T-helper 2 cell treated with Interferon-gamma antibody and Interleukin-4, amounts not matched to agents 5 μg/mL and 100 μg/mL, for 36 hours (primary cell): ENCODE data around the gene MYOC.
"Not testable (repeated sequence)": the region's sequence is repeated elsewhere in the genome, so short reads cannot be mapped to it uniquely, and the experiment has no call there.

Source experiments
- DNase-seq: peaks from one replicate; pipeline ENCODE4 v3.0.0; 2021; ENCODE audit warnings: low spot score
- H3K27ac Mint-ChIP-seq: one replicate; pipeline ENCODE4 v1.8.0; 2021; ENCODE audit warnings: mild to moderate bottlenecking, mixed read lengths
- H3K27me3 Mint-ChIP-seq: one replicate; pipeline ENCODE4 v1.8.0; 2021; ENCODE audit warnings: low read depth, mixed read lengths
- H3K36me3 Mint-ChIP-seq: one replicate; pipeline ENCODE4 v1.8.0; 2021; ENCODE audit warnings: low read depth, mixed read lengths
- H3K4me1 Mint-ChIP-seq: one replicate; pipeline ENCODE4 v1.8.0; 2021; ENCODE audit warnings: low read depth, mixed read lengths
- H3K4me3 Mint-ChIP-seq: one replicate; pipeline ENCODE4 v1.8.0; 2022; ENCODE audit warnings: mild to moderate bottlenecking, moderate library complexity, mixed read lengths
- H3K9me3 Mint-ChIP-seq: one replicate; pipeline ENCODE4 v1.8.0; 2021; ENCODE audit warnings: mixed read lengths

Gene MYOC

DNA sequence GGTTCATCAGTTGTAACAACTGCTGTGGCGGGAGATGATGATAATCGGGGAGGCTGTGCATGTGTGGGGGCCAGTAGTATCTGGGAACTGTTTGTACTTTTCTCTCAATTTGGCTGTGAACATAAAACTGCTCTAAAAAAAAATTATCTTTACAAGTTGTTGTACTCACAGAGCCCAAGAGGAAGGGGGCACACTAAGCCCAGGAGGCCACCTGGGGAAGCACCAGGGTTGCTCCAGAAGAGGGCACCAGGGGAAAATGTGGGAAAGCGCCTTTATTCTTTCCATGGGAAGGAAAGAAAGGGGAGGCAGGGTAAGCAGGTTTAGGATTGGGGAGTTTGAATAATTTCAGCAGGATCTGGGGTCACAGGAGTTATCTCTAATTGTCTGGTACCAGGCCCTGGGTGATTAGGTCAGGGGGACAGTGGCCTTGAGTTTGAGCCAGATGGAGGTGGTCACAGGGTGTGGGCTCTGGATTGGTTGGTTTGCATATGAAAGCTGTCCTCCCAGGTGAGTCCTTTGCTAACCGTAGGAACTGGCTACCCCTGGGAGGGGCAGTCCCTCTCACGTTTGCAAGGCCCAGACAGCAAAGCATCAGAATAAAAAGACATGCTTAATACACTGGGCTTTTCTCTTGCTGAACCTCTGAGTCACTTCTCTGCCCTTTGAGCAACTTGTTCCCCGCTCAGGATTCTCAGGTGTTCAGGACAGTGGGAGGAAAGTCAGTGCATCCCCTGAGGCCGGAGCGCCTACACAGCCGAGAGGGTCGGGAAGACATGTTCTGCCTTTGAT is 11.2 kb downstream of the MYOC start:
- H3K36me3 Mint-ChIP-seq = no peaks in the 10 kb centered on the region
- no peaks in the 10 kb centered on the region for H3K9me3 Mint-ChIP-seq
- peaks cover 7% of the 10 kb centered on the region for H3K27me3 Mint-ChIP-seq
- no peak overlapping the region for H3K27ac Mint-ChIP-seq
- H3K4me3 Mint-ChIP-seq = no peak overlapping the region
- H3K4me1 Mint-ChIP-seq = peaks cover 3% of the 10 kb centered on the region
- no peak for DNase-seq

GRCh38 chr1:171640225-171640624 is 12.3 kb downstream of the MYOC start:
- H3K36me3 Mint-ChIP-seq = no peaks in the 10 kb centered on the region
- H3K4me1 Mint-ChIP-seq = peaks cover 3% of the 10 kb centered on the region
- no peak overlapping the region for H3K27ac Mint-ChIP-seq
- H3K27me3 Mint-ChIP-seq = peaks cover 7% of the 10 kb centered on the region
- H3K4me3 Mint-ChIP-seq = no peak overlapping the region
- H3K9me3 Mint-ChIP-seq = no peaks in the 10 kb centered on the region
- no peak for DNase-seq

- Mint-ChIP-seq H3K4me3 (no peak overlapping the region), H3K27ac (no peak overlapping the region), H3K9me3 (no peaks in the 10 kb centered on the region), H3K27me3 (peaks cover 3% of the 10 kb centered on the region), H3K4me1 (no peaks in the 10 kb centered on the region), H3K36me3 (no peaks in the 10 kb centered on the region)
- no peak for DNase-seq
Measured at GRCh38 chr1:171637928-171638576, 14.4 kb downstream of the MYOC start.

DNA sequence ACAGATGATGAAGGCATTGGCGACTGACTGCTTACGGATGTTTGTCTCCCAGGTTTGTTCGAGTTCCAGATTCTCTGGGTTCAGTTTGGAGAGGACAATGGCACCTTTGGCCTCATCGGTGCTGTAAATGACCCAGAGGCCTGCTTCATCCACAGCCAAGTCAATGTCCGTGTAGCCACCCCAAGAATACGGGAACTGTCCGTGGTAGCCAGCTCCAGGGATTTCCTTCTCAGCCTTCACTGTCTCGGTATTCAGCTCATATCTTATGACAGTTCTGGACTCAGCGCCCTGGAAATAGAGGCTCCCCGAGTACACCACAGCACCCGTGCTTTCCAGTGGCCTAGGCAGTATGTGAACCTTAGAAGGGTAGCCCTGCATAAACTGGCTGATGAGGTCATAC is 16.3 kb downstream of the MYOC start:
- H3K4me1 Mint-ChIP-seq = no peaks in the 10 kb centered on the region
- no peak overlapping the region for H3K27ac Mint-ChIP-seq
- no peak for DNase-seq
- no peaks in the 10 kb centered on the region for H3K36me3 Mint-ChIP-seq
- H3K4me3 Mint-ChIP-seq = no peak overlapping the region
- H3K9me3 Mint-ChIP-seq = no peaks in the 10 kb centered on the region
- H3K27me3 Mint-ChIP-seq = peaks cover 10% of the 10 kb centered on the region

DNA sequence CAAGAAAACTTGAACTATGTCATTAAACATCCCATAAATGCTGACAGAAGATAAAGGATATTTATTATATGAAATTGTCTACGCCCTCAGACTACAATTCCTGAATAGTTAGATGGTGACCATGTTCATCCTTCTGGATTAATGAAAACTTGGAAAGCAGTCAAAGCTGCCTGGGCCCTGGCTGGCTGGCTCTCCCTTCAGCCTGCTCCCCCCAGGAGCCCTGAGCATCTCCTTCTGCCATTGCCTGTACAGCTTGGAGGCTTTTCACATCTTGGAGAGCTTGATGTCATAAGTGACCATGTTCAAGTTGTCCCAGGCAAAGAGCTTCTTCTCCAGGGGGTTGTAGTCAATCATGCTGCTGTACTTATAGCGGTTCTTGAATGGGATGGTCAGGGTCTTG is 16.8 kb downstream of the MYOC start:
- DNase-seq = no peak
- no peaks in the 10 kb centered on the region for H3K4me1 Mint-ChIP-seq
- no peaks in the 10 kb centered on the region for H3K9me3 Mint-ChIP-seq
- no peak overlapping the region for H3K4me3 Mint-ChIP-seq
- no peaks in the 10 kb centered on the region for H3K36me3 Mint-ChIP-seq
- H3K27ac Mint-ChIP-seq = no peak overlapping the region
- peaks cover 10% of the 10 kb centered on the region for H3K27me3 Mint-ChIP-seq

DNA sequence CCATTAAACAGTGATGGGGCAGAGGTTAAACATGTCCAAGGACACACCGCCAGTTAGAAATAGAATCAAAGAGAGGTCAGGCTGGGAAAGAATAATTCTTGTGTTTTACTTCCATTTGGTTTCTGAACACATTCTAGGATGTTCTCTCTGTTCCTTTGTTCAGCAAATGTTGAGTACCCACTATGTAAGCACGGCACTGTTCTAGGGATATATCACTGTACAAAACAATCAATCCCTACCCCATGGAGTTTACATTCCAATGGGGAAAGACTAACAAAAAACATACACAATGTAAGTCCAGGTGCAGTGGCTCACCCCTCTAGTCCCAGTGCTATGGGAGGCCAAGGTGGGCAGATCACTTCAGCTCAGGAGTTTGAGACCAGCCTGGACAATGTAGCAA is 24.3 kb downstream of the MYOC start:
- DNase-seq = no peak
- no peak overlapping the region for H3K4me3 Mint-ChIP-seq
- H3K27me3 Mint-ChIP-seq = peaks cover 20% of the 10 kb centered on the region
- H3K9me3 Mint-ChIP-seq = no peaks in the 10 kb centered on the region
- no peaks in the 10 kb centered on the region for H3K36me3 Mint-ChIP-seq
- H3K27ac Mint-ChIP-seq = no peak overlapping the region
- no peaks in the 10 kb centered on the region for H3K4me1 Mint-ChIP-seq

- peaks cover 17% of the 10 kb centered on the region for H3K27me3 Mint-ChIP-seq
- H3K4me1 Mint-ChIP-seq = no peaks in the 10 kb centered on the region
- H3K27ac Mint-ChIP-seq = no peak overlapping the region
- H3K36me3 Mint-ChIP-seq = no peaks in the 10 kb centered on the region
- no peak for DNase-seq
- H3K4me3 Mint-ChIP-seq = no peak overlapping the region
- no peaks in the 10 kb centered on the region for H3K9me3 Mint-ChIP-seq
Measured at GRCh38 chr1:171627020-171627419, 25.5 kb downstream of the MYOC start.

GRCh38 chr1:171625225-171625624 is 27.3 kb downstream of the MYOC start:
- Mint-ChIP-seq H3K27ac (no peak overlapping the region), H3K36me3 (no peaks in the 10 kb centered on the region), H3K4me1 (no peaks in the 10 kb centered on the region), H3K4me3 (no peak overlapping the region), H3K27me3 (peaks cover 12% of the 10 kb centered on the region), H3K9me3 (no peaks in the 10 kb centered on the region)
- no peak for DNase-seq

DNA sequence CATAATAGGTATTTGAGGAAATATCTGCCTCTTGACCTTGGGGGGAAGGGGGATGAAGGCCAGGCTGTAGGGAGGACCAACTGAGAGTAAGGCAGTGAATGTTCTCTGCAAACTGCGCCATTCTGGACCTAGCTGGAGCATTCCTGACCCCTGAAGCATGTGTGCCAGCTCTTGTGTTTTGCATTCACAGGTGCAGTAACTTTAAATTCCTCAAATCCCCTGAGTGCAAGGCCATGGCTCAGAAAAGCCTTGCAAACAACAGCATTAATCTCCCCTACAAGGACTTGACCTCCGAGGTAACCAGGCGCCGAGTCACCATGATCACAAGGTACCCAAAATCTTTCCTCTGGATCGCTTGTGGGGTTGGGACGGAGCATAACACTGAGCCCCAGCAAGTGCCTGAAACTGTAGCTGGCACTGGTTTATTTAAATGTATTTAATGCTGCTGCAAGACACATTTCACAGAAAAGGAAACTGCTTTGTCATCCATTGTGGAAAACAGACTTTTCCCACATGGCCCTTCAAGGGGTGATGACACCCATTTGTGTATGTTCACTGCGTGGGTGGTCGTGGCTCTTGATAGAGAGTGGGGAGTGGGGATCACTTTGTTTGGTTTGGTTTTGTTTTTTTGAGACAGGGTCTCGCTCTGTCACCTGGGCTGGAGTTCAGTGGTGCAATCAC is 28.7 kb downstream of the MYOC start:
- Mint-ChIP-seq H3K27ac (no peak overlapping the region), H3K4me3 (no peak overlapping the region), H3K27me3 (peaks cover 7% of the 10 kb centered on the region), H3K36me3 (no peaks in the 10 kb centered on the region), H3K9me3 (no peaks in the 10 kb centered on the region), H3K4me1 (no peaks in the 10 kb centered on the region)
- no peak for DNase-seq

- H3K27ac Mint-ChIP-seq = no peak within 1 kb of the TSS
- H3K9me3 Mint-ChIP-seq = no peaks in the 10 kb centered on the region
- no peaks in the 10 kb centered on the region for H3K4me1 Mint-ChIP-seq
- peaks cover 8% of the 10 kb centered on the region for H3K27me3 Mint-ChIP-seq
- DNase-seq = no peak
- no peaks in the 10 kb centered on the region for H3K36me3 Mint-ChIP-seq
- H3K4me3 Mint-ChIP-seq = no peak within 1 kb of the TSS
Measured at GRCh38 chr1:171622152-171622462, 30.4 kb downstream of the MYOC start, which contains the start of gene MYOCOS. Gene MYOCOS, plus strand, starts transcription at chr1:171622243. Its CDS starts 1,641 bp downstream, at chr1:171623884.

DNA sequence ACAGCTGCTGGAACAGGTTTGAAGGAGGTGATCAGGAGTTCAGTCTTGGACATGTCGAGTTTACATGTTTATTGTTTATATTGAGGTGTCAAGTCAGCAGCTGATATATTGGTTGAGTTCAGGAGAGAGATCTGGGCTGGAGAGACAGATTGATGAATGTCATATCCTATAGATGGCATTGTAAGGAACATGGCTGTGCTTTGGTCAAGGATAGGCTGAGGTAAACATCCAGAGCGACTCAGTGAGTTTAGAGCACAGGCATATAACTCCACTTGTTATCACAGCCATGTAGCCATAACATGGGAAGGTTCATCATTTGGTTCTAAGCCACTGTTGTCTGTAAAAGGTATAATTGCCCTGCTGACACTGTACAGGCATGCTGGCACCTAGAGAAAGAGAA is 35.9 kb downstream of the MYOC start:
- DNase-seq = no peak
- H3K27ac Mint-ChIP-seq = no peak overlapping the region
- no peaks in the 10 kb centered on the region for H3K4me1 Mint-ChIP-seq
- peaks cover 8% of the 10 kb centered on the region for H3K27me3 Mint-ChIP-seq
- no peaks in the 10 kb centered on the region for H3K36me3 Mint-ChIP-seq
- no peaks in the 10 kb centered on the region for H3K9me3 Mint-ChIP-seq
- H3K4me3 Mint-ChIP-seq = no peak overlapping the region

DNA sequence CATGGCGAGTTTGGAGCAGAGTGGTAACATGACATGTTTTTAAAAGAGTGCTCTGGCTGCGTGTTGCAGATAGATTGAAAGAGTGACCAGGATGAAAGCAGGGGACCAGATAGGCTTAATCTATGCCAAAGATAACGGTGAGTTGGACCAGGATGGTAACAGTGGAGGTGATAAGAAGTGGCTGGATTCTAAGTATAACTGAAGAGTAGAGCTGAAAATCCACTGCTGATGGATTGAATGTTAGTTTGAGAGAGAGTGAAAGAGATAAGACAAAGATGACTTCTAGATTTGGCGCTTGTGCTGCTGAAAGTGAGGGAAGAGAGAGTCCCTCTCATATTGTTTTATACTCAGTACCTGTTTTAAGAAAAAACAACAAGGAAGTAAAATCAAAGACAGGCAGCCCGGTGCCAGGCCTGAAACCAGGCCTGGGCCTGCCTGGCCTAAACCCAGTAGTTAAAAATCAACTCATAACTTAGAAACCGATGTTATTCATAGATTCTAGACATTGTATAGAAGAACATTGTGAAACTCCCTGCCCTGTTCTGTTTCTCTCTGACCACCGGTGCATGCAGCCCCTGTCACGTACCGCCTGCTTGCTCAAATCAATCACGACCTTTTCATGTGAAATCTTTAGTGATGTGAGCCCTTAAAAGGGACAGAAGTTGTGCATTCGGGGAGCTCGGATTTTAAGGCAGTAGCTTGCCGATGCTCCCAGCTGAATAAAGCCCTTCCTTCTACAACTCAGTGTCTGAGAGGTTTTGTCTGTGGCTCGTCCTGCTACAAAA is 37.2 kb downstream of the MYOC start:
- DNase-seq, H3K4me1 Mint-ChIP-seq, H3K27me3 Mint-ChIP-seq, H3K36me3 Mint-ChIP-seq, H3K27ac Mint-ChIP-seq, H3K9me3 Mint-ChIP-seq, H3K4me3 Mint-ChIP-seq: not testable (repeated sequence)

GRCh38 chr1:171613282-171613681 is 39.2 kb downstream of the MYOC start:
- H3K9me3 Mint-ChIP-seq = no peaks in the 10 kb centered on the region
- H3K27ac Mint-ChIP-seq = no peak overlapping the region
- H3K36me3 Mint-ChIP-seq = no peaks in the 10 kb centered on the region
- DNase-seq = no peak
- H3K4me1 Mint-ChIP-seq = no peaks in the 10 kb centered on the region
- no peak overlapping the region for H3K4me3 Mint-ChIP-seq
- peaks cover 4% of the 10 kb centered on the region for H3K27me3 Mint-ChIP-seq

DNA sequence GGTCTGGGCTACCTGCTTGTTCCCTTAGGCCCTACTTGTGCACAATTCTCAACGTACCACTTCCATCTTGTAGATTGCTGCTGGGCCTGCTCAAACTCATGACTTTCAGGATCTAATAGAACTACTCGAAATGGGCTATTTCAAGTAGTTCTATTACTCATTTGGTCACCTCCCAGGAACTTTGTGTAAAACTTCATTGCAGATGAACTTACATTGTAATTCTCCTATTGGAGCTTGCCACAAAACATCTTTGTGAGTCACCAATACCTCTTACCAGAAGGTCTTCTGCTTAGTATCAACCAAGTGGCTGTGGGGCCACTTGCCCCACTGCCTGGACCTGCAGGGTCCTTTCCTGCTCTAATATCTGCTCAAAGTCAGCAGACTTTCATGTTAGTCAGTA is 41.2 kb downstream of the MYOC start:
- Mint-ChIP-seq H3K27me3 (peaks cover 2% of the 10 kb centered on the region), H3K27ac (no peak overlapping the region), H3K4me1 (no peaks in the 10 kb centered on the region), H3K9me3 (no peaks in the 10 kb centered on the region), H3K4me3 (no peak overlapping the region), H3K36me3 (no peaks in the 10 kb centered on the region)
- DNase-seq = no peak
